HepG2 (cell line): ENCODE results near the gene EFEMP2. TPM values are rescaled to one million over a fixed set of nuclear protein-coding genes. Genes with fewer than 3 reads are reported as not detected.

Experiments
- BCL6 ChIP-seq: IDR thresholded peaks from 2 replicates; pipeline ENCODE4 v1.6.1; 2016; ENCODE audit warnings: missing genetic modification reagents, missing compliant biosample characterization
- CSRNP1 ChIP-seq: sonication (generic); formaldehyde crosslinking; IDR thresholded peaks from 2 replicates; pipeline ENCODE4 v1.8.1; 2023; ENCODE audit warnings: mild to moderate bottlenecking, missing genetic modification reagents
- HDAC2 ChIP-seq: sonication (generic); formaldehyde crosslinking; IDR thresholded peaks from 2 replicates; pipeline ENCODE4 v1.4.0; 2020; ENCODE audit warnings: missing genetic modification reagents
- HNF4G ChIP-seq, 2 experiments: sonication (generic) in 1 of 2; formaldehyde crosslinking in 1 of 2; IDR thresholded peaks; 2 replicates each; pipeline versions ENCODE4 v1.4.0 to v1.6.1; 2011 to 2020; ENCODE audit warnings: borderline replicate concordance in 2 of 2, low read depth in 2 of 2, mild to moderate bottlenecking in 2 of 2, low read length in 1 of 2, missing genetic modification reagents in 1 of 2, moderate library complexity in 1 of 2
- RAD51 ChIP-seq: fragments of 450-650 bp; IDR thresholded peaks from 2 replicates; pipeline ENCODE4 v1.6.1; 2016; ENCODE audit warnings: borderline replicate concordance
- SATB2 ChIP-seq: sonication (generic); formaldehyde crosslinking; IDR thresholded peaks from 2 replicates; pipeline ENCODE4 v1.5.0; 2020; ENCODE audit warnings: missing genetic modification reagents
- SIN3A ChIP-seq: IDR thresholded peaks from 2 replicates; pipeline ENCODE4 v1.6.1; 2011; ENCODE audit warnings: low read depth, mild to moderate bottlenecking, control low read depth, low read length, borderline replicate concordance
- ZNF275 ChIP-seq: sonication (generic); formaldehyde crosslinking; IDR thresholded peaks from 2 replicates; pipeline ENCODE4 v1.8.0; 2022; ENCODE audit warnings: missing genetic modification reagents, mild to moderate bottlenecking, inconsistent platforms, borderline replicate concordance
- ZNF280B ChIP-seq: sonication (generic); formaldehyde crosslinking; IDR thresholded peaks from 2 replicates; pipeline ENCODE4 v1.5.0; 2020; ENCODE audit warnings: missing genetic modification reagents, mild to moderate bottlenecking, borderline replicate concordance
- ZNF580 ChIP-seq: IDR thresholded peaks from 2 replicates; pipeline ENCODE4 v1.6.1; 2016; ENCODE audit warnings: low read depth, borderline replicate concordance
- ZSCAN29 ChIP-seq: sonication (generic); formaldehyde crosslinking; conservative IDR thresholded peaks from 2 replicates; pipeline ENCODE4 v1.4.0; 2020; ENCODE audit warnings: mild to moderate bottlenecking, missing genetic modification reagents
- polyA plus RNA-seq, 8 experiments: library from polyadenylated mRNA; depleted of rRNA in 3 of 8; stranded (reverse) in 7 of 8; unstranded in 1 of 8; fragments of >200 nt; fragmentation: Illumina TruSeq in 4 of 8; extraction: Trizol in 4 of 8; gene quantifications; 2 replicates each; pipeline versions ENCODE4 v1.2.1 to v1.2.3, GENCODE V29; 2011 to 2016; ENCODE audit warnings: low read depth in 4 of 8, missing spikeins in 1 of 8, mixed read lengths in 1 of 8; ENCODE audit not compliant: insufficient read depth in 1 of 8
- total RNA-seq, 5 experiments: library from RNA; depleted of rRNA; stranded (reverse); fragments of >200 nt; fragmentation: Illumina TruSeq; extraction: Trizol; gene quantifications; 2 replicates each; pipeline ENCODE4 v1.2.3, GENCODE V29; 2016; ENCODE audit warnings: low read depth in 1 of 5
- TF ChIP-seq, protein P1 (sequence below): sonication (generic); formaldehyde crosslinking; IDR thresholded peaks from 2 replicates; pipeline ENCODE4 v1.4.0; 2020; ENCODE audit warnings: low read depth, mild to moderate bottlenecking, missing genetic modification reagents
- TF ChIP-seq, protein P2 (sequence below), 2 experiments: sonication (generic) in 1 of 2; formaldehyde crosslinking in 1 of 2; IDR thresholded peaks; 2 replicates each; pipeline versions ENCODE4 v1.4.0 to v1.6.1; 2018 to 2020; ENCODE audit warnings: missing genetic modification reagents in 2 of 2, borderline replicate concordance in 1 of 2, low read depth in 1 of 2, mild to moderate bottlenecking in 1 of 2, missing biosample characterization in 1 of 2

Gene EFEMP2
- total and polyA plus RNA-seq, 2 of the 13 experiments (the other 11 are each of a cell fraction or from before 2014, with no cell fraction given), result 7.4 to 29.7 TPM

GRCh38 chr11:65856689-65857499, 15.7 kb downstream of the EFEMP2 start (continued):
- TF ChIP-seq, protein P1, sequence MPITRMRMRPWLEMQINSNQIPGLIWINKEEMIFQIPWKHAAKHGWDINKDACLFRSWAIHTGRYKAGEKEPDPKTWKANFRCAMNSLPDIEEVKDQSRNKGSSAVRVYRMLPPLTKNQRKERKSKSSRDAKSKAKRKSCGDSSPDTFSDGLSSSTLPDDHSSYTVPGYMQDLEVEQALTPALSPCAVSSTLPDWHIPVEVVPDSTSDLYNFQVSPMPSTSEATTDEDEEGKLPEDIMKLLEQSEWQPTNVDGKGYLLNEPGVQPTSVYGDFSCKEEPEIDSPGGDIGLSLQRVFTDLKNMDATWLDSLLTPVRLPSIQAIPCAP (CRISPR knock-in tag), result no peak; the same call in 1 of the 2 replicates
- 0 out of 2 replicates have a peak, but pooled peaks have one; percentile 25 for TF ChIP-seq CSRNP1 (CRISPR knock-in tag)
- TF ChIP-seq ZNF580 (CRISPR knock-in tag), result peak; percentile 65; the same call in 1 of the 2 replicates
- TF ChIP-seq, protein P2, sequence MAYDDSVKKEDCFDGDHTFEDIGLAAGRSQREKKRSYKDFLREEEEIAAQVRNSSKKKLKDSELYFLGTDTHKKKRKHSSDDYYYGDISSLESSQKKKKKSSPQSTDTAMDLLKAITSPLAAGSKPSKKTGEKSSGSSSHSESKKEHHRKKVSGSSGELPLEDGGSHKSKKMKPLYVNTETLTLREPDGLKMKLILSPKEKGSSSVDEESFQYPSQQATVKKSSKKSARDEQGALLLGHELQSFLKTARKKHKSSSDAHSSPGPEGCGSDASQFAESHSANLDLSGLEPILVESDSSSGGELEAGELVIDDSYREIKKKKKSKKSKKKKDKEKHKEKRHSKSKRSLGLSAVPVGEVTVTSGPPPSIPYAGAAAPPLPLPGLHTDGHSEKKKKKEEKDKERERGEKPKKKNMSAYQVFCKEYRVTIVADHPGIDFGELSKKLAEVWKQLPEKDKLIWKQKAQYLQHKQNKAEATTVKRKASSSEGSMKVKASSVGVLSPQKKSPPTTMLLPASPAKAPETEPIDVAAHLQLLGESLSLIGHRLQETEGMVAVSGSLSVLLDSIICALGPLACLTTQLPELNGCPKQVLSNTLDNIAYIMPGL (CRISPR knock-in tag; IDR thresholded peaks at IDR 0.05; ENCODE audit: borderline replicate concordance in 1 of 2, low read depth in 1 of 2), result 0 out of 4 replicates have a peak, but pooled peaks of 1 of the 2 experiments have one; percentile 22
- peak; percentile 72 for TF ChIP-seq RAD51
- peak; percentile 88; the same call in 1 of the 2 replicates for TF ChIP-seq SIN3A
- peak; percentile 27; the same call in 1 of the 2 replicates for TF ChIP-seq HDAC2 (CRISPR knock-in tag)
- no peak for TF ChIP-seq ZNF280B
- TF ChIP-seq ZNF275 (CRISPR knock-in tag), result peak; percentile 50; the same call in 1 of the 2 replicates
- no peak for TF ChIP-seq HNF4G (IDR thresholded peaks at IDR 0.05; ENCODE audit: borderline replicate concordance, low read depth, low read length)
- peak; percentile 17; the same call in 1 of the 2 replicates for TF ChIP-seq HNF4G (CRISPR knock-in tag; IDR thresholded peaks at IDR 0.05; ENCODE audit: borderline replicate concordance, low read depth)
- TF ChIP-seq BCL6 (CRISPR knock-in tag), result no peak; the same call in 1 of the 2 replicates
- no peak for TF ChIP-seq ZSCAN29 (CRISPR knock-in tag)
- TF ChIP-seq SATB2 (CRISPR knock-in tag), result 0 out of 2 replicates have a peak, but pooled peaks have one; percentile 48
